ENCODE data around the gene TEDC2. TPM values are rescaled to one million over a fixed set of nuclear protein-coding genes. Genes with fewer than 3 reads are reported as not detected.

The TEDC2 gene
- total and polyA plus RNA-seq, 2 of the 8 experiments (the other 6 are each of a cell fraction or from before 2014, with no cell fraction given): 54.6 to 55.6 TPM

DNA sequence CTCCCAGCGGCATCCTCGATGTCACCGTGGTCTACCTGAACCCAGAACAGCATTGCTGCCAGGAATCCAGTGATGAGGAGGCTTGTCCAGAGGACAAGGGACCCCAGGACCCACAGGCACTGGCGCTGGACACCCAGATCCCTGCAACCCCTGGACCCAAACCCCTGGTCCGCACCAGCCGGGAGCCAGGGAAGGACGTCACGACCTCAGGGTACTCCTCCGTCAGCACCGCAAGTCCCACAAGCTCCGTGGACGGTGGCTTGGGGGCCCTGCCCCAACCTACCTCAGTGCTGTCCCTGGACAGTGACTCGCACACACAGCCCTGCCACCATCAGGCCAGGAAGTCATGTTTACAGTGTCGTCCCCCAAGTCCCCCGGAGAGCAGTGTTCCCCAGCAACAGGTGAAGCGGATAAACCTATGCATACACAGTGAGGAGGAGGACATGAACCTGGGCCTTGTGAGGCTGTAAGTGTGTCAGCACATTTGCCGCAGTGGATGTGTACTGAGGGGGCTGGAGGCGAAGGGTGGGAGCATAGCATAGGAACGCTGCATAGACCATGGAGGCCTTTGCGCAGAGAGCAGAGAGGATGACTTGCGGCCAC lies 3.3 kb upstream of the TEDC2 start:
- Histone ChIP-seq H2BK5ac (ENCODE audit: low read depth, low read length) (no peak overlapping the region; the same call in 1 of the 2 replicates), H2BK20ac (ENCODE audit: low read length) (no peak overlapping the region), H3K4me2 (ENCODE audit: insufficient read depth in 1 of 2, low read depth in 2 of 2, low read length in 2 of 2) (no peak overlapping the region), H2BK15ac (ENCODE audit: low read length) (no peak overlapping the region), H4K5ac (ENCODE audit: insufficient read length, low read depth, low read length) (no peak overlapping the region), H4K20me1 (replicated peaks in 1 of 2; ENCODE audit: control insufficient read depth in 1 of 2, insufficient read depth in 2 of 2, low read length in 2 of 2) (peaks cover 9 to 23% of the 10 kb centered on the region in 2 experiments), H3K9me3 (ENCODE audit: insufficient read depth in 2 of 2, low read depth in 1 of 2, low read length in 1 of 2) (no peaks in the 10 kb centered on the region), H2BK12ac (ENCODE audit: low read depth, low read length) (no peak overlapping the region), H2BK120ac (replicated peaks; ENCODE audit: low read depth, low read length) (no peak overlapping the region), H3K4me3 (ENCODE audit: extremely low read depth in 1 of 4, insufficient read depth in 2 of 4, low read depth in 3 of 4, low read length in 4 of 4) (no peak overlapping the region), H3K36me3 (ENCODE audit: control insufficient read depth in 2 of 4, insufficient read depth in 4 of 4, low read length in 3 of 4) (peaks cover 30 to 51% (median 44%) of the 10 kb centered on the region in 4 experiments), H3K9ac (replicated peaks in 1 of 4; ENCODE audit: extremely low read depth in 1 of 4, low read depth in 3 of 4, low read length in 3 of 4) (no peak overlapping the region), H4K91ac (replicated peaks; ENCODE audit: insufficient read length, low read length) (no peak overlapping the region), H3K4me1 (replicated peaks in 1 of 4; ENCODE audit: control insufficient read depth in 3 of 4, insufficient read depth in 4 of 4, low read length in 3 of 4) (peaks cover 0 to 18% (median 15%) of the 10 kb centered on the region in 4 experiments; a peak in 6 of 7 replicates), H3K79me2 (ENCODE audit: control insufficient read depth in 1 of 2, insufficient read depth in 2 of 2, low read length in 2 of 2) (peaks cover 0 to 6% of the 10 kb centered on the region in 2 experiments; a peak in 2 of 4 replicates), H3K56ac (replicated peaks; ENCODE audit: insufficient read length, low read depth, low read length) (no peak overlapping the region), H3K23ac (ENCODE audit: insufficient read length) (no peak overlapping the region), H3K4ac (replicated peaks; ENCODE audit: insufficient read length, low read depth, low read length) (no peak overlapping the region), H3K18ac (ENCODE audit: extremely low read depth, low read length) (no peak overlapping the region), H3K27ac (ENCODE audit: low read depth, low read length) (no peak overlapping the region), H3K79me1 (ENCODE audit: low read depth, low read length) (peaks cover 10% of the 10 kb centered on the region), H3K27me3 (replicated peaks in 1 of 4; ENCODE audit: control insufficient read depth in 3 of 4, extremely low read depth in 1 of 4, insufficient read depth in 3 of 4, low read length in 3 of 4) (no peaks in the 10 kb centered on the region), H3K23me2 (ENCODE audit: low read depth, low read length) (peaks cover 13% of the 10 kb centered on the region; the same call in 1 of the 2 replicates), H2AK5ac (ENCODE audit: low read depth, low read length) (no peak overlapping the region), H2AFZ (ENCODE audit: low read length) (no peak overlapping the region), H3K14ac (ENCODE audit: insufficient read length) (no peak overlapping the region), H4K8ac (ENCODE audit: extremely low read depth, insufficient read depth, low read length) (no peak overlapping the region)
- DNase-seq (ENCODE audit: low read depth in 1 of 2, low spot score in 2 of 2) (no peak), FAIRE-seq (no peak)
- ChIA-PET CTCF (ENCODE audit: partially characterized antibody) (interaction anchor here (0.8 to 3.3 kb wide), 9 partner anchors 9 to 205 kb away, joined by 3 to 21 read pairs (median 3); partner anchors contain the start of genes ECI1 and TBC1D24), POLR2A (ENCODE audit: partially characterized antibody) (interaction anchor here (0.6 to 2.2 kb wide), 8 partner anchors 10 to 240 kb away, joined by 3 to 9 read pairs (median 3); partner anchors contain the start of gene NTN3)
- 91% methylated on average over 21 of the region's 21 CpGs; no CpG with 5 or more reads in 1 of the 2 experiments for WGBS, 2 experiments (ENCODE audit: extremely low coverage in 1 of 2, insufficient coverage in 1 of 2, insufficient read length in 1 of 2, insufficient replicate concordance in 2 of 2, low coverage in 1 of 2, low lambda C conversion rate in 2 of 2, missing lambda C conversion rate in 1 of 2)
- no peak for TF ChIP-seq GTF2F1 (IDR thresholded peaks at IDR 0.05; ENCODE audit: borderline replicate concordance, low read depth, low read length)
- no peak for TF ChIP-seq BACH1 (IDR thresholded peaks at IDR 0.05; ENCODE audit: low read length)
- TF ChIP-seq E2F6 (IDR thresholded peaks at IDR 0.05): no peak
- TF ChIP-seq NRF1 (IDR thresholded peaks at IDR 0.05; ENCODE audit: low read depth, low read length): no peak
- TF ChIP-seq TBP (IDR thresholded peaks at IDR 0.05; ENCODE audit: low read depth, low read length): no peak
- TF ChIP-seq KDM4A (IDR thresholded peaks at IDR 0.05; ENCODE audit: low read depth, low read length, severe bottlenecking): no peak
- TF ChIP-seq SUZ12 (IDR thresholded peaks at IDR 0.05; ENCODE audit: low read length): no peak
- no peak for TF ChIP-seq MAFK (IDR thresholded peaks at IDR 0.05; ENCODE audit: low read depth, low read length)
- TF ChIP-seq CBX5 (IDR thresholded peaks at IDR 0.05; ENCODE audit: low read depth, low read length): no peak
- no peak for TF ChIP-seq TAF1 (IDR thresholded peaks at IDR 0.05; ENCODE audit: low read depth, low read length)
- no peak for TF ChIP-seq RAD21 (IDR thresholded peaks at IDR 0.05 in 1 of 2, conservative IDR thresholded peaks at IDR 0.05 in 1 of 2; ENCODE audit: low read depth in 2 of 2, low read length in 2 of 2)
- TF ChIP-seq SP2 (IDR thresholded peaks at IDR 0.05; ENCODE audit: low read length): no peak
